ENCODE measurements around the gene YTHDC1. TPM values are rescaled to one million over a fixed set of nuclear protein-coding genes. Genes with fewer than 3 reads are reported as not detected.

Gene YTHDC1
- total and polyA plus RNA-seq, 2 of the 13 experiments (the other 11 are each of a cell fraction or from before 2014, with no cell fraction given): 37.3 to 56.8 TPM

- Histone ChIP-seq H2AFZ (ENCODE audit: low read length) (no peak overlapping the region), H3K36me3 (replicated peaks in 1 of 2; ENCODE audit: control insufficient read depth in 1 of 2, insufficient read depth in 2 of 2, low read length in 2 of 2) (no peaks in the 10 kb centered on the region), H3K27ac (ENCODE audit: extremely low read length, insufficient read depth, low read length) (no peak overlapping the region), H4K20me1 (ENCODE audit: insufficient read depth, low read length) (no peaks in the 10 kb centered on the region), H3K9me3 (ENCODE audit: low read length) (no peaks in the 10 kb centered on the region), H3K9ac (ENCODE audit: insufficient read depth, low read depth, low read length) (no peak overlapping the region), H3K27me3 (ENCODE audit: control insufficient read depth in 1 of 2, insufficient read depth in 2 of 2, low read length in 2 of 2) (no peaks in the 10 kb centered on the region; a peak in 1 of 5 replicates), H3K79me2 (ENCODE audit: insufficient read depth, low read length) (no peaks in the 10 kb centered on the region), H3K4me1 (ENCODE audit: insufficient read depth, low read length) (peaks cover 12% of the 10 kb centered on the region), H3K4me3 (replicated peaks in 1 of 3; ENCODE audit: insufficient read depth in 1 of 3, low read depth in 2 of 3, low read length in 3 of 3) (no peak overlapping the region), H3K4me2 (ENCODE audit: low read depth, low read length) (no peak overlapping the region)
- TF ChIP-seq NCOA2 (CRISPR knock-in tag; IDR thresholded peaks at IDR 0.05): no peak
- DNase-seq (ENCODE audit: low spot score) (no peak), ATAC-seq (no peak), FAIRE-seq (no peak)
- in situ Hi-C loops (cut with HindIII; ENCODE audit: extremely low pct_ligation_motif_present, low pct_unique_long_range_greater_than_20kb): no loop called here
- ChIA-PET POLR2A (no interaction called here), CTCF (ENCODE audit: low intra/inter-chr PET ratio, low total read pairs) (no interaction called here)
- intact Hi-C loops (cut with micrococcal nuclease; ENCODE audit: unreplicated experiment): no loop called here
- 1% methylated on average over 5 of the region's 5 CpGs for WGBS (ENCODE audit: low lambda C conversion rate)
- no TSS peak for BruUV-seq (replicated peaks)
Observed at GRCh38 chr4:68368691-68369131, 18.8 kb upstream of the YTHDC1 start.

- Histone ChIP-seq H3K9me3 (ENCODE audit: low read length) (no peaks in the 10 kb centered on the region), H3K9ac (ENCODE audit: insufficient read depth, low read depth, low read length) (no peak overlapping the region), H3K27ac (ENCODE audit: extremely low read length, insufficient read depth, low read length) (no peak overlapping the region), H3K27me3 (ENCODE audit: control insufficient read depth in 1 of 2, insufficient read depth in 2 of 2, low read length in 2 of 2) (no peaks in the 10 kb centered on the region; a peak in 1 of 5 replicates), H3K4me3 (replicated peaks in 1 of 3; ENCODE audit: insufficient read depth in 1 of 3, low read depth in 2 of 3, low read length in 3 of 3) (no peak overlapping the region), H2AFZ (ENCODE audit: low read length) (no peak overlapping the region), H3K4me1 (ENCODE audit: insufficient read depth, low read length) (peaks cover 12% of the 10 kb centered on the region), H3K79me2 (ENCODE audit: insufficient read depth, low read length) (no peaks in the 10 kb centered on the region), H4K20me1 (ENCODE audit: insufficient read depth, low read length) (no peaks in the 10 kb centered on the region), H3K4me2 (ENCODE audit: low read depth, low read length) (no peak overlapping the region), H3K36me3 (replicated peaks in 1 of 2; ENCODE audit: control insufficient read depth in 1 of 2, insufficient read depth in 2 of 2, low read length in 2 of 2) (no peaks in the 10 kb centered on the region)
- no peak for FAIRE-seq
- ChIA-PET POLR2A (no interaction called here), CTCF (ENCODE audit: low intra/inter-chr PET ratio, low total read pairs) (no interaction called here)
- intact Hi-C loops (cut with micrococcal nuclease; ENCODE audit: unreplicated experiment) (no loop called here), in situ Hi-C loops (cut with HindIII; ENCODE audit: extremely low pct_ligation_motif_present, low pct_unique_long_range_greater_than_20kb) (no loop called here)
- ATAC-seq: no peak
- no peak for TF ChIP-seq HNRNPK (IDR thresholded peaks at IDR 0.05; ENCODE audit: low read depth, low read length, poor library complexity, severe bottlenecking)
- no peak for TF ChIP-seq ZBTB33 (CRISPR knock-in tag; IDR thresholded peaks at IDR 0.05)
- TF ChIP-seq E2F2 (CRISPR knock-in tag; IDR thresholded peaks at IDR 0.05; ENCODE audit: borderline replicate concordance): no peak
- no peak for TF ChIP-seq SRSF9 (IDR thresholded peaks at IDR 0.05; ENCODE audit: borderline replicate concordance, insufficient read depth, low read depth, low read length, poor library complexity, severe bottlenecking)
- no peak for TF ChIP-seq ATF2 (CRISPR knock-in tag; IDR thresholded peaks at IDR 0.05)
- no peak for DNase-seq (ENCODE audit: low spot score)
- 0% methylated on average over 3 of the region's 3 CpGs for whole genome bisulfite sequencing (ENCODE audit: low lambda C conversion rate)
- BruUV-seq (replicated peaks): no TSS peak
Observed at GRCh38 chr4:68367835-68368234, 17.9 kb upstream of the YTHDC1 start.
